Measurements from ENCODE around the gene TBXA2R.

Gene TBXA2R

DNA sequence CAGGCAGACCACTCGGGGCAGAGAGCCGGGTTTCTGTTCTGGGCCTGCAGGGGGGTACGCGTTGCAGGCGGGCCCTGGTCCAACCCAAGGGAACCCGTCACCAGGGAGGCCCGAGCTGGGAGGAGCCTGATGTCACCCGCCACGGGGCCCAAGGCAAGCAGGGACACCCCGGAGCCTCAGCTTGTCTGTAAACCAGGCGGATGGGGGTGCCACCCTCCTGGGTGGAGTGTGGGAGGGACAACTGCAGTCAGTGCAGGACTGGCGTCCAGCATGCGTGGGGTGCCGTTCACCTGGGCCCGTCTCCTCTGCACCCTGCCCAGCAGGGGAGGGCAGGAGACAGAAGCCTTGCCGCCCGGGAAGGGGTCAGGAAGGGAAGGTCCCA, 12.9 kb upstream of the TBXA2R start:
- DNase-seq (ENCODE audit: low read depth), result no peak

DNA sequence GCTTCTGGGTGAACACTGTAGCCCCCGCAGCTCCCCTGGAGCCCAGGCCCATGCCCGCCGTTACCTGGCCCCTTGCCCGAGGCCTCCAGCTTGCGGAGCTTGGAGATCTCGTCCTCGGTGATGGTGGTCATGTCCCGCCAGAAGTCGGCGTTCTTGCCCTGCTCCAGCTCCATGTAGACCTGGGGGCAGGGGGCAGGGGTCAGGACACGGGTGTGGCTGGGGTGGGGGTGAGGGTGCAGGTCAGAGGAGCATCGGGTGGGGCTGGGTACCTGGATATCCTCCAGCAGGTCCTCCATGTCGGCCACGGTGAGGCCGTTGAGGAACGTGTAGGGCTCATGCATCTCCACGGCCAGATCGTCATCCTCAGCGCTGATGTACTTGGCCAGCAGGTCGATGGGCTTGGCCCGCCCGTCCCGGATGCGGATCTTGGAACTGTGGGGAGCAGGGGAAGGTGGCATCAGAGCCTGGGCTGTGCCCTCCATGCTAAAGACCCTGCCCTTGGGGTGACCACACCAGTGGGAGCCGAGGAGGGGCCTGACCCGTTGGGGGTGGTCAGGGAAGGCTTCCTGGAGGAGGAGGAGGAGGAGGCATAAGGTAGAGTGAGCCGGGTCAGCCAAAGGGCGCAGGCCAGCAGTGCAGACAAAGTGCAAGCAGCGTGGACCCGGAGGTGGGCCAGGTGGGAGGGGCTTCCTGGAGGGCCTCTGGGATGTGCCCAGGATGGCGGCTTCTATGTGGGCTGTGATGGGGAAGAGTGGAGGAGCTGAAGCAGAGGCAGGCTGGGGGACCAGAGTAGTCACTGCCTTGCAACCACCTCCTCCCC, 12.3 kb upstream of the TBXA2R start:
- no peak for DNase-seq (ENCODE audit: low read depth)

DNA sequence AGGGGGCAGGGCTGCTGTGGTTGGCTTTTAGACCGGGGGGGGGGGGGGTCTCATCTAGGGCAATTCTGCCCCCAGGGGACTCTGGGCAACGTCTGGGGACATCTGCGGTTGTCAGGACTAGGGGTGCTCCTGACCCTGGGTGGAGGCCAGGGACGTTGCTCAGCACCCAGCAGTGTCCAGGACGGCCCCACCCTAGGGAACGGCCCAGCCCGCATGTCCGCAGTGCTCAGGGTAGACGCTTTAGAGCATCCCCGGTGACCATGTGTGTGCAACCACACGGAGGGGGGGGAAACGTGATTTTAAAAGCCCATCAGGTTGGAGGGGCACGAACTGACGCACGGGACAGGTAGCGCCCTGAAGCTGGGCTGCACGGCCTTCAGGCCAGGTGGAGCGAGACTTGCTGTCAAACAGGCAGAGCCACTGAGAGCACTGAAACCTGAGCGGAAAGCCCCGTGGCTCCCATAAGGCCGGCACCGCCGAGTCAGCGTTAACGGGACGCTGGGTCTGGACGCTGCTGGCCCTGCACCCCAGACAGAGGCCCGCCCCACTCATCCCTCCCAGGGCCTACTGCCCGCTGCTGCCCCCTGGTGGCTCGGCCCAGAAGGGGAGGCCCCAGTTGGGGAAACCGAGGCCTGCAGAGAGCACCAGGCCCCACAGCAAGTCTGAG, 11.6 kb upstream of the TBXA2R start:
- DNase-seq (ENCODE audit: low read depth), result peak; percentile 65

DNA sequence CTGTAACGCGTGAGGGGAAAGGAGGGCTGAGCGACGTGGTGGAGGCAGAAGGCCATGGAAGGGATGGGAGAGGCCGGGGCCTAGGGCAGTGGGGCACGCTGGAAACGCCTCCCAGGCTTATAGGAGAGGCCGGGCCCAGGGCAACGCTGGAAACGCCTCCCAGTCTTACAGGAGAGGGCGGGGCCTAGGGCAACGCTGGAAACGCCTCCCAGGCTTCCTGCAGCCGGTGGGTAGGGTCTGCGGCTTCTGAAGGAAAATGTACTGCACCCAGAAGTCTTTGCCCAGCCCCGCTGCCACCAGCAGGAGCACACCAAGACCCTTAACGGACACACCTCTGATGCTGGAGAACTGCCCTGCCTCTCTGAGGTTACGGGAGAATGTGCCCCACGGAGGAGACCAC, 10.8 kb upstream of the TBXA2R start:
- no peak for DNase-seq (ENCODE audit: low read depth)

DNA sequence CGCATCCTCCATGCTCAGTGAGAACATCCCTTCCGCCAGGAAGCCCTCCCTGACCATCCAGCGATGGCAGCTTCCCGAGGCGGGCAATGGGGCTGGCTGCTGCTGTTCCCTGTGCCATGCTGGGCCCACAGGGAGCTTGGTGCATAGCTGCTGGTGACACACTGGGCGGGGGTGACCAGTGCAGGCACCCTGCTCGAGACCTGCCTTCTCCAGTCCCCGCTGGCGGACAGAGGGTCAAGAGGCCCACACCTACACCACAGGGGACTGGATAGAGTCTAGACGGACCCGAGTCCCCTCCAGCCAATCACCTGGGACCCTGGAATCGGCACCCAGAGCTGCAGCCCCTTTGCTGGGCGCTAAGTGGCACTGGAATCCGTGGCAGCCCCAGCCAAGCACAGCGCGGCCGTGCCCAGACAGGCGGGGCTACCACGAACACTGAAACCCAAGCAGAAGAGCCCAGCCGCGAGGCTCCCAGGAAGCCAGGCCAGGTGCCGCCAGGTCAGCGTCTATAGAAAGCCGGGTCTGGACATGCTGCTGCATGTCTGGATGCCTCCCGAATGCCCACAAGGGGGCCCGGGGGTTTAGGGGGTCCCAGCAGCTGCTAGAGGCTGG, 9.0 kb upstream of the TBXA2R start:
- no peak for DNase-seq (ENCODE audit: low read depth)

DNA sequence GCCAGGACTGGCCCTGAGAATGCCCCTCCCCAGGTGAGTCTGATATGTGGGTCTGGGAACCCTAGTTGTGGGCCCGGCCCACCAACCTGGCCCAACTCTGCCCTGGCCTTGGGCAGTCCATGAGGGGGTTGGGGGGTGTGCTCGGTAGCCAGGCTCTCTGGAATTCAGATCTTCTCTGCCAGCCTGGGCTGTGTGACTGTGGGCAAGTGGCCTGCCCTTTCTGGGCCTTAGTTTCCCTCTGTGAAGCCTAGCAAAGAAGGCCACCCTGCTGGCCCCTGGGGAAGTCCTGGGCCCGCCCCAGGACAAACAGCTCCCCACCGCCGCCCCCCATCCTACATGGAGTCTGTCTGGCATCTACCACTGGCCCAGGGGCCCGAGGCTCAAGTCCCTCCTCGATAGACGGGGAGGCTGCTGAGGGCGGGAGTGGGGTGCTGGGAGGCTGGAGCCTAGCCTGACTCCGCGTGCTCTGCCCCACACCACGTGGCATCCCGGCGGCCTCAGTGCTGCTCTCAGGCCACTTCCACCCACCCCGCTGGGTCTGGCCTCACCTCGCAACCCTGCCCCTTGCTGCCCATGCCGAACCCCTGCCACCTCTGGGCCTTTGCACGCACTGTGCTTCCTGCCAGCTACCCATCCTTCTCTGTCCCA, 8.3 kb upstream of the TBXA2R start:
- DNase-seq (ENCODE audit: low read depth), result no peak

DNA sequence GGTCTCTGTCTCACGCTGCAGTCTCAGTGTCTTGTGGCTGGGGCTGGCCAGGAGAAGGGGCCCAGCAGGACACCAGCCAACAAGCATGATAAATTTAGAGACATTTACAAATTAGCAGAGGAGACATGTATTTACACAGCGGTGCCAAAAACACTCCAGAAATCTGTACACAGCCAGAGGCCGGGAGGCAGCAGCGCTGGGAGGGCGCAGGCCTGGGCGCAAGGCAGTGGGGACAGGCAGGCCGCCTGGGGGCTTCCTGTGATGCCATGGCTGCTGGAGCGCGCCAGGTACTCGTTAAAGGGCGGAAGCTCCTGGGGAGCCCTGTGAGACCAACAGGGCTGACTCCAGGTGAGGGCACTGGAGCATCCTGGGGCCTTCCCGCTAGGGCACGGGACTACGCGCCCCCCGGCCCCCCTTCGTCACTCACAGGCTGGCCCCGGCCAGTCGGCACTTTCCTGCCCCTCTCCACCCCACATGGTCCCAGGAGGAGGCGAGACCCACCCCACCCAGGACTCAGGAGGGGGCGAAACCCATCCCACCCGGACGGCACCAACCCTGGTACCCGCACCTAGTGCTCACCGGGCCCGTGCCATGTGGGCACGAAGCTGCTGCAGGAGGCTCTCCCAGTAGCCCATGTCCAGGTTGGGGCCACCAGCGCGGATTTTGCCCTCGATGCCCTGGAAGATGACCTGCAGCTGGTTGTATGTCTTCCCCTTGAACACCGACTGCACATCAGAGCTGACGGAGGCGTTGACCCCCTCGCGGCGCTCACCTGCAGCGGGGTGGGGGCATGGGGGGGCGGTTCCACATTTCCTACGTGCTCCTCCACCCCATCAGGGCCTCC, 7.4 kb upstream of the TBXA2R start:
- DNase-seq (ENCODE audit: low read depth), result no peak

DNA sequence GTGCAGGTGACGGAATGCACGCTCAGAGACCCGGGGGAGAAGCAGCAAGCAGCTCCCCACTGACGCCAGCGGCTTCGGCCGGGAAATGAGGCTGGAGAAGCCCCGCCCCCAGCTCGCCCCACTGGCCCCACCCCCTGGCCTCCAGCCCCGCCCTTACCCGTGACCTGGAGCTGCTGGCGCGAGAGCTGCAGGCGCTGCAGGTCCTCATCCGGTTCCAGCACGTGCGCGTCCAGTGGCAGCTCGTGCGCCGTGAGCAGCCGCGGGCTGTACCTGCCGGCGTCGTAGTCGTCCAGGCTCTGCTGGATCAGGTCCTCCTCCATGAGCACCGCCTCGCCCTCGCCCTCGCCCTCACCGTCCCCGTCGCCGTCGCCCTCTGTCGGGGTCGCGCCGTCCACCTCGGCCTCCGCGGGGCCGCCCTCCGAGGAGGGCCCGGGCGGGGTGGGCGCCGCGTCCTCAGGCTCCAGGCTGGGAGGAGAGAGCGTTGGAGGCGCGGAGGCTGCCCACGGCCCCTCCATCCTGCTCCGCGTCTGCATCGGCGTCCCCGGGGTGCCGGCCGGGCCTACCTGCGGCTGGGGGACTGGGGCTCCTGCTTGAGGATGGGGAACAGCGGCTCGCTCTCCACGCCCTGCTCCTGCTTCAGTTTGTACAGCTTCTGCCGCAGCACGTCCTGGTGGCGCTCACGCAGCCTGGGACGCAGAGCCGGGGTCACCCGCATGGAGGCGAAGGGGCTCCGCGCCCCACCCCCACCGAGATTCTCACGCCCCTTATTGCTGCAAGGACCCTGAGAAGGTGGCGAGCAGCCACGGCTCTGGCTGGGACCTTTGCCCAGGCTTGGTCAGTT, 6.4 kb upstream of the TBXA2R start:
- DNase-seq (ENCODE audit: low read depth), result no peak

DNA sequence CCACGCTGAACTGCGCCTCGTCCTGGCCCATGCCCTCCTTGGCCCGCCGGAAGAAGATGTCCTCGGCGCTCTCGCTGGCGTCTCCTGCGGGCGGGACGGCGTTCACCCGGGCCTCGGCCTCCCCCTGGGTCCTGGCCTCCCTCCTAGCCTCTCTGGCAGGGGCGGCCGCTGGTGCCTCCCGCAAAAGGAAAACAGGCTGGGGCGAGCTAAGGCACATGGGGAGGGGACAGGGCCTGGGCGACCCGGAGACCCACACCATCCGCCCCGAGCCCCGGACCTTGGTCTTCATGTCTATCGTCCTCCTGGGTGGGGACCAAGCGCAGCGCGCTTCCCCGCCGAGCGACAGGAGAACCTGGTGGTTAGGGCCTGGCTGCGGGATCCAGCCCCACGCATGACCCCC, 5.7 kb upstream of the TBXA2R start:
- no peak for DNase-seq (ENCODE audit: low read depth)

DNA sequence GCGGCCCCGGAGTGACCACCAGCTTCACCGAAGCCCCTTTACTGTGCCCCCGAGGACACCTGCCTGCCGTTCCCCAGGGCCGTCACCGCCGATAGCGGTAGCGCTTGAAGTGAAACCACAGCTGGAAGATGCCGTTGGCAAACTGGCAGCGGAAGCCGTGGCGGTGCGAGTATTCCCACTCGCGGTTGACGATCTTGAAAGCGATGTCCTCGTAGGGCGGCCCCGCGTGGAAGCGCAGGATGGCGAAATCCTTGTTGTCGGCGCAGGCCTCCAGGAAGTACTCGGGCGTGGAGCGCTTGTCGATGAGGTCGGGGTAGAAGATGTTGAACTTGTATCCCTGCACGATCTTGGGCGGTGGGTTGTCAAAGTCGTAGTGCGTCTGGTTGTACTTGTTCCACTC, 5.2 kb upstream of the TBXA2R start:
- no peak for DNase-seq (ENCODE audit: low read depth)

DNA sequence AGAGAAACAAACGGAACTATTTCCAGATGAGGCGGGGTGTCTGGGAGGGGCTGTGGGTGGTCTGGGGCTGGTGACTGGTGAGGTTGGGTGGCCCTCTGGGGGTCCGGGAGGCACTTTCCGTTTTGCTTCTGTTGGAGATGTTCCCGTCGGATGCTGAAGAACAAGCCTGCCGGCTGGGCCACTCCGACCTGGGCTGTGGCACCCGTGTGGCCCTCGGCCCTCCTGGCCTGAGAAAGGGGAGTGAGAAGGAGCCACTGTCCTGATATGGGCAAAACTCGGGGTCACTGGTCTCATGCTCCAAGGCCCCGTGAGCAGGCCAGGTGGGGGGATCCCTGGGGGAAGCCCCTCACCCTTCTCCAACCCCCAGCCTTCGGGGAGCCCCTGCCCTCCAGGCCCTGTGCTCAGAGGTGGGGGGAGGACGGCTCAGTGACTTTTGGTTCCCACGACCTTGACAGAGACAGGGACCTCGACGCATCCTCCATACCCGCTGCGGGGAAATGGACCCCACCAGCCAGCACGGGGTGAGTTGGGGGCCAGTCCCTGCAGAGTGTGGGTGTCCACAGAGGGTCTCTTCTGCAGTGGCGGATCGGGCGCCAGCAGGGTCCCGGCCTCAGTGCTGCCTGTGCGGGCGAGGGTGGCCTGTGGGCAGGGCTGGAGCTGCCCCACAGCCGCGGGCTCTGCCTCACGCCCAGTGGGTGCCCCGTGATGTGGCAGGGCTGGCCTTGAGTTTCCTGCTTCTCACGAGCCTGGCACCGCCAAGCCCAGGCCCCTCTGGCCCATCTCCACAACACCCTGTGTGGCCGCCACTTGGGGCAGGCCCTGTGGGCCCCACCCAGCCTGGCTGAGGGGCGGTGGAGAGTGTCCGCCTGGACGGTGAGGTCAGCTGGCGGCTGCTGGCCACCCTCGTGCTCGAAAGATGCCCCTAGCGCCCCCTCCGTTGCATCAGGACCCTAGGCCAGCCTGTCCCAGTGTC, 4.4 kb upstream of the TBXA2R start:
- no peak for DNase-seq (ENCODE audit: low read depth)

DNA sequence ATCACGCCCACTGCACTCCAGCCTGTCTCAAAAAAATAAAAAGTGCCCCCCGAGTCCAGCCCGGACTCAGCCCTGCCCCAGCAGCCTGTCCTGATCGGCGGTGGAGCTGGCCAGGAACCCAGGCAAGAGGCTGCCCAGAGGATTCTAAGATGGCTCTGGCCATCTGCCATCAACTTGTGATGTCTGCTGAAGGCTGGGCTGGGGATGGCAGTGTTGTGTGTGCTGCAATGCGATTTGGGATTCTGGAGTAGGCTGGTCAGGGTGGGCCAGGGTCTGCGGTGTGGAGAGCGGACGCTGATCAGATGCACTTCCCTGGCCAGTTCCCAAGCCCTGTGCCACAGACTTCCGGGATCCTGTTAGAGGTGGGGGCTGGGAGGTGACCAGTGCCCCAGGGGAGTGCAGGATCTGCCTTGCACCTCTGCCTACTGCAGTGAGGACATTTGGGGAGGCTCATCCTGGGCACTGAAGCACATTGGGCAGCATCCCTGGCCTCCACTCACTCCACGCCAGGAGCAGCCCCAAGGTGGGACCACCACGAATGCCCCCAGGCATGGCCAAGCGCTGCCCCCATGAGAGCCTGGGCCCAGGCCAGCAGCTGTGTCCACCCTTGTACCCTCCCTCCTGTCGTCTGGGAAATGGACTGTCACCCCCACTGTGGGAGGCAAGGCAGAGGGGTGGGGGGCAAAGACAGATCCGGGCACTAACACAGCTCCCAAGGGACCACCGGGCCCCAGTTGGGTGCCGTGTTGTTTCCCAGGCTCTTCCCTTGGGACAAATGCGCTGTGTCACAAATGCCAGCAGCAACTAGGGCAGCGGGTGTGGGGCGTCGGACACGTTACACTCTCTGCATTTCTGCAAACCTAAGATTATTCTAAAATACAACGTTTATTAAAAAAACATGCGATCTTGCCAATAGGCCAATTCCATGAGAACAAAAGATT, 3.4 kb upstream of the TBXA2R start:
- no peak for DNase-seq (ENCODE audit: low read depth)

DNA sequence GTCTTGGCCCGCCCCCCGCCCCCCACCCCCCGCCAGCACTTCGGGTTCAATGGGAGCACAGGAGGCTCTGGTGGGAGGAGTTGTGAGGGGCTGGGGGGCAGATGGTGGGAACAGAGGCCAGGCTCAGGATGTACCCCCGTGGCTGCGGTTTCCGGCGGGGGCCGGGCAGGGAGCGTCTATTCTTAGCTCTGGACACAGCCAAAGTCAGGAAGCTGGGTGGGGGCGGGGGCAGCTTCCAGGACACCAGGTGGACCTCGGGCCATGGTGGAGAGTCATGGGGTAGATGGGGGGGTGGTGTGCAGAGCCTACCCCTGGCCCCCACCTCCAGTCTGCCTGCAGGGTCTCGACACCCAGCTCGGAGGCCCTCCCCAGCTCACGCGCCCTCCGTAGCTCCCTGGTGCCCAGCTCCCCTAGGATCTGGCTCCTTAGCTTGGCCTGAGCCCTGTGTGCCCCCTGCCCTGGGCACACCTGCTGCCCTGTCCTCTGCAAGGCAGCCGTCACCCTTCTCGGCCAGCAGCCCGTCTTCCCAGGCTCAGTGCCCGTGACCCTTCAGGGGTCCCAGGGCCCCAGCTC, 2.2 kb upstream of the TBXA2R start:
- DNase-seq (ENCODE audit: low read depth), result no peak

DNA sequence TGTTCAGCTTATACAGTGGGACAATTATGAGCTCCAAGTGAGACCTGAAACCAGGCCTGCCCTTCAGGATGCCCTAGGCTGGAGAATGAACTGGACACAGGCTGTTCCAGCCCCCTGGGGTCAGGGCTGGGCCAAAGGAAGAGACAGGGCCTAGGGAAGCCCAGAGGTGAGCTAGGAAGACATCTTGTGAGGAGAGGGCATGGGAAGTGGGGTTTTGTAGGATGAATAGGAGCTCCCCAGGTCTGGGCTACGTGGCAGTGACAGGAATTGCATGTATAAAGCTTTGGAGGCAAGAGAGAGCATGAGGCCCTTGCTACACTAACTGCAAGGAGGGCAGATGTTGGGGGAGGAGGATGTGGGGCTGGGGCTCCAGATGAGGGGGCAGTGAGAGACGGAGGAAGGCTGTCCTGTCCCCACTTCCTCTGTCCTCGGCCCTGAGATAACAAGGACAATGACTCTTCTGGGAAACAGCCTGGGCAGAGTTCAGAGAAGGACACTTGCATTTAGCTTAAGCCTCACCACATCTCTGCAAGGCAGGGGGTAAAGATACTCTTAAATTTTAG, 1.5 kb upstream of the TBXA2R start:
- no peak for DNase-seq (ENCODE audit: low read depth)

DNA sequence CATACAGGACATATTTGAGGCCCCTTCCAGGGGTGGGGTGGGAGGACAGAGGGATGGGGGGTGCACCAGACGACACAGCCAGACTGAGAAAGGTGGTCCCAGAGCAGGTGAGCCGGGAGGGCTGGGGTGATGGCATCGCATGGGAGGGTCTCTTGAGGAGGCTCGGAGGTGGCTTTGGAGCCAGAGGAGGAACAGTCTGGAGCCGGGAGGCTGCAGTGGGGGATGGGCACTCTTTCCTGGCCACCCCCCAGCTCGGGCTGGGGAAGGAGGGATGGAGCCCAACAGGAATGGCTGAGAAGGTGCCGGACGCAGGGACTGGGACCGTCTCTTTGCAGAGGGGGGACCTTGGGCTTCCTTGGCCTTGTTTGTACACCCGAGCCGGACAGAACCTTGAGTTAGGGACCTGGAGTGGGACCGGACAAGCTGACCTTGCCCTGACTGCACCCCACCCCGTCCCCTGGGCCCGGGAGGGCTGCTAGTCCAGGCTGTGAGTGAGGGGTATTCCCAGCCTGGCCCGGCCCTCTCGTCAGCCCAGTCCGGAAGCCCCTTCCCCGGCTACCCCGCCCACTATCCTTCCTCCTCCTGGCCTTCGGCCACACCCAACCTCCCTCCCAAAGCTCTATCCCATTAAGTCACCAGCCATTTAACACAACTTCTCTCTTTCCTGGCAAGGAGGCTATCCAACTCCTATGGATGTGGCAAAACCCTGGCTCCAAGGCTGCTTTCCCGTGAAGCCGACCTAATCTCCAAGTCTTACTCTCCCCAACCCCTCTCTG, 816 bp upstream of the TBXA2R start:
- peak; percentile 28 for DNase-seq (ENCODE audit: low read depth)

DNA sequence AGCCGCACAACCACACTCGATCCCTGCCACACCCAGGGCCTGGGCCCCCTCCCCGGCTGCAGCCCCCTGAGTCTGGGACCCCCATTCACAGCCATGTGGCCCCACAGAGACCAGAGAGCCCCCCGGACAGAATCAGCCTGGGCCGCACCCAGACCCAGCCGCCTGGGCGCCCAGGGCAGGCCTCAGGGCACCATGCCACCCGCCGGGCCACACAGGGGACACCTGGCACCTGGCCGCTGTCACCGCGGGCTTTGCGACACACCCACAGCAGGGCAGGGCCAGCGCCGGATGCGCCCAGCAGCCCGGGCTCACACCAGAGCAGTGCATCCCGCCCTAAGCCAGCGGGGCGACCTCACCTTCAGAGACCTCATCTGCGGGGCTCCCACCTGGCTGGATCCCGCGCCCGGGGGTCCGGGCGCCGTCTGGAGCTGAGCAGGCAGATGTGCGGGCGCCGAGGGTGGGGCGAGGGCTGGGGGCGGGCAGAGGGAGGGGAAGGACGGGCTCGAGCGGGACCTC, 443 bp downstream of the TBXA2R start:
- peak; percentile 45 for DNase-seq (ENCODE audit: low read depth)

DNA sequence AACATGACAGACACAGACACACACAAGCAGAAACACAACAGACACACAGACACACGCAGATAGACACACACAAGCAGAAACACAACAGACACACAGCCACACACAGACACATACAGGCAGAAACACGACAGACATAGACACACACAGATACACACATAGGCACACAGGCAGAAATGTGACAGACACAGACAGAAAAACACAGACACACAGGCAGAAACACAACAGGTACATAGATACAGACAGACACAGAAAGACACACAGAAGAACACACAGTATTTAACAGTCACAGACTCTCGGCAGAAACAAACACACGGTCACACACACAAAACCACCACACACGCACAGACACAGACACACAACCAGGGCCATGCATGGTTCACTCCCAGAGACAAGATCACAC, 905 bp downstream of the TBXA2R start:
- no peak for DNase-seq (ENCODE audit: low read depth)

Measured in ELR (cell line).